D721Med (cell line): ENCODE results near the gene LYL1.
"Not testable (repeated sequence)": the region's sequence is repeated elsewhere in the genome, so short reads cannot be mapped to it uniquely, and the experiment has no call there.

Experiments
- DNase-seq: peaks from one replicate; pipeline ENCODE4 v3.0.0; 2011; ENCODE audit warnings: low spot score; ENCODE audit not compliant: insufficient read length
- FAIRE-seq: peaks from 2 replicates; lab custom pipeline; 2011; peaks lifted over from hg19 to GRCh38; lab: Jason Lieb, UNC
- TF ChIP-seq, protein P1 (sequence below): IDR thresholded peaks from 2 replicates; pipeline ENCODE4 v1.5.1; 2012; ENCODE audit warnings: mild to moderate bottlenecking, control low read depth; ENCODE audit not compliant: insufficient read depth; ENCODE audit errors: missing control alignments

The LYL1 gene

GRCh38 chr19:13102666-13103580 lies at the start of gene LYL1:
Gene LYL1 (minus strand): TSS chr19:13102858. CDS start chr19:13101171, 1,687 bp downstream.
- TF ChIP-seq, protein P1, sequence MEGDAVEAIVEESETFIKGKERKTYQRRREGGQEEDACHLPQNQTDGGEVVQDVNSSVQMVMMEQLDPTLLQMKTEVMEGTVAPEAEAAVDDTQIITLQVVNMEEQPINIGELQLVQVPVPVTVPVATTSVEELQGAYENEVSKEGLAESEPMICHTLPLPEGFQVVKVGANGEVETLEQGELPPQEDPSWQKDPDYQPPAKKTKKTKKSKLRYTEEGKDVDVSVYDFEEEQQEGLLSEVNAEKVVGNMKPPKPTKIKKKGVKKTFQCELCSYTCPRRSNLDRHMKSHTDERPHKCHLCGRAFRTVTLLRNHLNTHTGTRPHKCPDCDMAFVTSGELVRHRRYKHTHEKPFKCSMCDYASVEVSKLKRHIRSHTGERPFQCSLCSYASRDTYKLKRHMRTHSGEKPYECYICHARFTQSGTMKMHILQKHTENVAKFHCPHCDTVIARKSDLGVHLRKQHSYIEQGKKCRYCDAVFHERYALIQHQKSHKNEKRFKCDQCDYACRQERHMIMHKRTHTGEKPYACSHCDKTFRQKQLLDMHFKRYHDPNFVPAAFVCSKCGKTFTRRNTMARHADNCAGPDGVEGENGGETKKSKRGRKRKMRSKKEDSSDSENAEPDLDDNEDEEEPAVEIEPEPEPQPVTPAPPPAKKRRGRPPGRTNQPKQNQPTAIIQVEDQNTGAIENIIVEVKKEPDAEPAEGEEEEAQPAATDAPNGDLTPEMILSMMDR, result no peak
- DNase-seq, result no peak
- FAIRE-seq, result no peak

- FAIRE-seq (no peak), DNase-seq (peak; percentile 82)
- TF ChIP-seq, protein P1, result no peak
Measured at GRCh38 chr19:13151605-13152355, 49.1 kb upstream of the LYL1 start.

DNA sequence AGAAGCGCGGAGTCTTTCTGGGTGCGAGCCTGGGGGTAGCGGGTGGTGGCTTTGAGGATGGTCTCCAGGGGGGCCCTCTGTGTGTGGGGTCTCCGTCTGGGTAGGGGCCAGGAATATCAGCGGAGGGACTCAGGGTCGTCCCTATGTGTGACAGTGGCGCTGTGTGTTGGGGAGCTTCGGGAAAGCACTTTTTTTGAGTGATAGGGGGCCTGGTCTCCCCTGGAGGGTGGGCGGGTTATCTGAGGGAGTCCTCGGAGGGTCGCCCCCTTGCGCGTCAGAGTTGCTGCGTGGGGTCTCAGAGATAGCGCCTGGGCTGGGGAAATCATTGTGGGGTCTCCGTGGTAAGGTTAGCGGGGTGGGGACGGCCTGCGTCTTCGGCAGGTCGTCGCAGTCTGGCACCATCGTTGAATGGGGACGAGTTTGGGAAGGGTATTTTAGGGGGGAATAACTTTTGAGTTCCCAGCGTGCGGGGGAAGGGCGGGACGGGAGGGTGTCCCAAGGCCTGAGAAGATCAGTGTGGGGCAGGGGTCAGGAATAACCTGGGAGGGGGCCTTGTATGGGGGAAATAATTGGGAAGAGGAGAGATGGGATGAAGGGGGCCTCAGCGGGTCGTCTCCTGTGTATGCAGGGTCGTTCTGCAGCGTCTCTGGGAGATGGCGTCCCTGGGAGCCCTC lies 48.4 kb upstream of the LYL1 start:
- FAIRE-seq (no peak), DNase-seq (no peak)
- TF ChIP-seq, protein P1, result no peak

DNA sequence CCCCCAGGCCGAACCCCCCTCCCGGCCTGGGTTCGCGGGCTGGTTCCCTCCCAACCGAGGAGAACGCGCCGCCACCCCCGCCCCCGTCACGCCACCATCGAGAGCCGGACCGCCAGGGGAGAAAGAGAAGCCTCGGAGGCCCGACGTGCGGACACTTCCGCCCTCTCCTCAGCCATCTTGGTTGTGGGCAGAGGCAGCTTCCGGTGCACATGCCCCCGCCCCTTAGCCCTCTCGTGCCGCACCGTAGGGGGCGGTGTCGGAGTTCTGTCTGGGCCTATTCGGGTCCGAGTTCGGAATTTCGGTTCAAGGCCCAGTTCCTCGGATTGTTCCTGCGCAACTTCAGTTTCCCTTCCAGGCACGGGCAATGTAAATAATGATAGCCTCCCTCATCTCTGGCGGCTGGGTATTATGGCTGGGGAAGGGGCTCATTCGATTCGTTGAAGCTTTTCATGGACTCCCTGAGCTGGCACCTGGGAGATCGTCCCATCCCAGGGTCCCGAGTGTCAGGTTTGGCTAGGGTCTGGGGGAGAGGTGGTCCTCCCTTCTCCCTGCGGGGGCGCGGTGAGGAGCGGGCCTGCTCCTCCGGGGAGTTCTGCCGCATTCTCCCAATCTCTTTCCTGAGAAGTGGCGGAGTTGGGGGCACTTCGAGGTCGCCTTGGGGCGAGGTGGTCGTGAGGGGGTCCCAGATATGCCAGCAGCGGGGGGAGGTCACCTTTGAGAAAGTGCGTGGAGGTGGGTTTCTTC lies 47.7 kb upstream of the LYL1 start, which contains the start of the genes IER2 and STX10:
IER2 (plus strand) TSS at position 225 of the 744 bp plus-strand sequence. CDS start 2,776 bp downstream, outside the sequence.
STX10 (minus strand) TSS at position 189 of the 744 bp plus-strand sequence. CDS start 202 bp downstream, outside the sequence.
- FAIRE-seq (no peak), DNase-seq (peak; percentile 87)
- TF ChIP-seq, protein P1, result peak; percentile 31

DNA sequence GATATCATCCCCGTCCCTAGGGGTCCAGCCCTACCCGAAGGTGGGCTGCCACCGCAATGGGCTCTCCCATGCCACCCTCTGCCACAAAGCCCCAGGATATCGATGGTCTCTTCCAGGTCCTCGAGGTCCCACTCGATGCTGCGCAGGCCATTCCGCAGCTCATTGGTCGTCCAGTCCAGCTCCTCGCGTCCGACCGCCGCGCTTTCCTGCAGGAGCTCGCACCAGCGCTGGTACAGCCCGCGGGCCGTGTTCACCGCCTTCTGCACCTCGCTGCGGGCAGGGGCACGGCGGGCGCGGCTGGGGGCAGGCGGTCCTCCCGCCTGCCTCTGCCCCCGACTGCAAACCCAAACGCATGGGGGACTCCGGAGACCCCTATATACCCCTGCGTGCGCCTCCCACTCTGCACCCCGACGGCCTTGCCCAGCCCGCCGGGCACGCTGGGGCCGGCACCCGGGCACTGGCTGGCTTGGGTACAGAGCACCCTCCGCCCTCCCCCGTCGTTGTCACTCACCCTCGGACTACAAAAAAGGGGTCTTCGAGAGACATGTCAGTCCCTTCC lies 47.0 kb upstream of the LYL1 start:
- DNase-seq (no peak), FAIRE-seq (no peak)
- TF ChIP-seq, protein P1, result no peak

- not testable (repeated sequence) for FAIRE-seq, DNase-seq
Measured at GRCh38 chr19:13149173-13149627, 46.5 kb upstream of the LYL1 start.
